ENCODE measurements around the gene VARS2. TPM values are rescaled to one million over a fixed set of nuclear protein-coding genes. Genes with fewer than 3 reads are reported as not detected.
A peak's percentile ranks its signal among the peaks of the same experiment; 100 is the strongest.

Gene VARS2
- total and polyA plus RNA-seq, 9 of the 15 experiments (the other 6 are each of a cell fraction or from before 2014, with no cell fraction given) = 1.6 to 53.6 (median 29.9) TPM

DNA sequence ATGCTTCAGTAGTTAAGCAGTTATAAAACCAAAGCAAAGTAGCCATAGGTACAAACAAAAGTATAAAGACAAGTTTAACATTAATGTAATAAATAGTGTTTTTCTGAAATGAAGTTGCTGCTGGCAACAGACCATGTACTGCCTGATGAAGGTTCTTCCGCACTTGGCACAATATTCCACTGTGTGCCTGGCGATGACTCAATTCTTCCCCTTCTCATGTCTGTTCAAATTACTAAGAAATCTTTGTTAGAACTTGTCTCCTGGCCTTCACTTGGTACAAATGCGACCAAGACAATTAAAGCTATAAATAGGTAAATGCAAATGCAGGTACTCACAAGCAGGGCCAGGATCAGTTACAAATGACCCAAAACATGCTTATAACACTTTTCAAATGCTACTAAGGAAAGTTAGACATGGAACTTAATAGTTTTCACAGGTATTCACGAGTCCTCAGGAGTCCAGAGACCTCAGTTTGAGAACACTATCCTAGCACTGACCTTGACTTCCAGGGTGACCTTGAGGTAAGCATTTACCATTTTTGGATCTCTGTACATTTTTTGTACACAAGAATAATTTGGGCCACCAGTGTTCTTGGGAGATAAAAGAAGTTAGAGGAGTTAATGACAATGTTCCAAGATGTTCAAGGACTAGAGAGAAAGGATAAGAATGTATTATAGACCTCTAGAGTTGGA, 37.9 kb upstream of the VARS2 start (continued):
- no peak for TF ChIP-seq TCFL5 (CRISPR knock-in tag; conservative IDR thresholded peaks at IDR 0.05)
- no peak for TF ChIP-seq E2F4 (CRISPR knock-in tag; IDR thresholded peaks at IDR 0.05; ENCODE audit: low read depth)
- peak; percentile 8 for TF ChIP-seq BRD9 (IDR thresholded peaks at IDR 0.05; ENCODE audit: low read depth, partially characterized antibody)
- peak; percentile 35 for TF ChIP-seq ZFX (CRISPR knock-in tag; IDR thresholded peaks at IDR 0.05)

DNA sequence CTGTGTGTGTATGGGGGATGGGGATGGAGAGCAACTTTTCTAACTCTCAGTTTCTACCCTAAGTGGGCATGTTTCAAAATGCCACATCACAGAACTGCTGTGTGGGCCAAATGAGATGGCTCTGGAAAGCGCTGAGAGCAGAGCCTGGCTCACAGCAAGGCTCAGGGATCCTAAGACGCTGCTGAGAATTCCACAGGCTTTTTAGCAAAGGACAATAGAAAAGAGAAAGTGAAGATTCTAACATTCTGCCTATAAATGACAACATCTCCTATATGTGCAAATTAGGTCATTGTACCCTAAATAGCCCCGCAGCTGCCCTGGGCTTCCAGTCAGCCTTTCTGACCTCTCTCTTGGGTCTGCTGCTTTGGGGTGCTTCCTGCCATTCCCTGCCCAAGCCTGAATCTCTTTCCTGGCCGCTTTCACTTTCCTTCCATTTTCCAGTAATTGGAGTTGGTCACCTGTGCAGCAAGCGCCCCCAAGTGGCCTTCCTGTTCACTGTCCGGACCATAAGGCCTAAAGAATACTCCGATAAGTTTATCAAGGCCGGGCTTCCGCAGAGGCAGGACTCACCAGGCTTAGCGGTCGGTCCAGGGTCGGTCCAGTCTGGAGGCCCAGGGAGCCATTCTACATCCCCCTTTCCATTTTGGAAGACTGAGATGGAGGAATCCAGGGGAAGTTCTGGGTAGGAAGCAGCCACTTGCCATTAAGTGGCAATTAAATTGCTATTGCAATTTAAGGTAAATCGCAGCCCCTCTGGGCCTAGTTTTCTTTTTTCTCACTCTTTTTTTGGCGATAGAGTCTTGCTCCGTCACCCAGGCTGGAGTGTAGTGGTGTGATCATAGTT, 36.4 kb upstream of the VARS2 start:
- FAIRE-seq (peak; percentile 84), ATAC-seq (peak; percentile 78), DNase-seq (ENCODE audit: extremely low read depth in 1 of 4, low spot score in 3 of 4) (peak; percentile 75 to 97 (median 82))
- no TSS peak for BruUV-seq (replicated peaks)
- intact Hi-C loops (cut with micrococcal nuclease) = loop anchor here (1.0 to 5.0 kb wide), 6 partner anchors 37 to 205 kb away; partner anchors contain the start of genes TUBB and VARS2
- peaks cover 64 to 70% of the 10 kb centered on the region in 2 experiments for H3K4me1 ChIP-seq (replicated peaks in 1 of 2; ENCODE audit: control insufficient read depth in 2 of 2, insufficient read depth in 2 of 2, low read length in 2 of 2)
- H3K9ac ChIP-seq (ENCODE audit: insufficient read depth in 1 of 2, low read depth in 2 of 2, low read length in 2 of 2) = peak overlapping the region; percentile 68 to 80; a peak in 3 of 4 replicates
- CTCF ChIA-PET (ENCODE audit: low intra/inter-chr PET ratio) = interaction anchor here (0.7 to 2.6 kb wide), 6 partner anchors 49 to 411 kb away, joined by 3 to 45 read pairs (median 8); partner anchors contain the start of gene IER3
- WGBS (ENCODE audit: insufficient coverage, low coverage, missing lambda C conversion rate) = 9% methylated on average over 15 of the region's 15 CpGs
- H3K27ac ChIP-seq (ENCODE audit: extremely low read depth, low read depth, low read length) = peak overlapping the region; percentile 94
- peaks cover 19% of the 10 kb centered on the region for H3K79me2 ChIP-seq (ENCODE audit: control insufficient read depth, insufficient read depth, low read length)
- H3K9me1 ChIP-seq (ENCODE audit: control insufficient read depth, insufficient read depth, low read length) = no peaks in the 10 kb centered on the region
- in situ Hi-C loops (cut with MboI) = loop anchor here (5.0 kb wide), 1 partner anchor 135 kb away; the partner anchor contains the start of genes FLOT1 and IER3
- peak overlapping the region; percentile 84 for H2AFZ ChIP-seq (ENCODE audit: low read depth, low read length)
- no peaks in the 10 kb centered on the region for H3K9me3 ChIP-seq (replicated peaks; ENCODE audit: control insufficient read depth, insufficient read depth, low read depth, low read length)
- POLR2A ChIA-PET = interaction anchor here (0.6 to 2.2 kb wide), 11 partner anchors 16 to 288 kb away, joined by 3 to 12 read pairs (median 4); partner anchors contain the start of genes GTF2H4, IER3 and VARS2
- no peaks in the 10 kb centered on the region for H4K20me1 ChIP-seq (replicated peaks; ENCODE audit: control insufficient read depth, insufficient read depth, low read length)
- H3K27me3 ChIP-seq (ENCODE audit: control insufficient read depth in 2 of 2, insufficient read depth in 2 of 2, low read length in 2 of 2) = no peaks in the 10 kb centered on the region
- peak overlapping the region; percentile 76 for H3K4me2 ChIP-seq (ENCODE audit: insufficient read depth, low read length)
- no peaks in the 10 kb centered on the region for H3K36me3 ChIP-seq (ENCODE audit: control insufficient read depth, insufficient read depth, low read length)
- H3K4me3 ChIP-seq = peak overlapping the region; percentile 2; the same call in 1 of the 2 replicates
- TF ChIP-seq ZNF224 (CRISPR knock-in tag; IDR thresholded peaks at IDR 0.05) (no peak), GABPA (tag; conservative IDR thresholded peaks at IDR 0.05; ENCODE audit: low read depth) (peak; percentile 15; the same call in 1 of the 2 replicates), CBX3 (IDR thresholded peaks at IDR 0.05; ENCODE audit: borderline replicate concordance in 1 of 2, low read length in 2 of 2) (no peak), FOXK2 (conservative IDR thresholded peaks at IDR 0.05 in 1 of 2, IDR thresholded peaks at IDR 0.05 in 1 of 2; ENCODE audit: low read depth in 2 of 2) (peak in 1 of 2 experiments; percentile 10; a peak in 3 of 4 replicates), BRD4 (IDR thresholded peaks at IDR 0.05) (peak; percentile 69; the same call in 1 of the 2 replicates), ZNF282 (CRISPR knock-in tag; IDR thresholded peaks at IDR 0.05) (no peak), ZKSCAN1 (IDR thresholded peaks at IDR 0.05; ENCODE audit: low read depth, low read length) (peak; percentile 43; the same call in 1 of the 2 replicates), KAT8 (IDR thresholded peaks at IDR 0.05; ENCODE audit: low read depth) (no peak), ZNF354B (CRISPR knock-in tag; IDR thresholded peaks at IDR 0.05) (no peak), ESRRA (IDR thresholded peaks at IDR 0.05; ENCODE audit: borderline replicate concordance, low read depth) (peak; percentile 72), TBL1XR1 (IDR thresholded peaks at IDR 0.05; ENCODE audit: low read length in 2 of 2) (peak in 1 of 2 experiments; percentile 79; a peak in 2 of 4 replicates)
- TF ChIP-seq, protein P1, sequence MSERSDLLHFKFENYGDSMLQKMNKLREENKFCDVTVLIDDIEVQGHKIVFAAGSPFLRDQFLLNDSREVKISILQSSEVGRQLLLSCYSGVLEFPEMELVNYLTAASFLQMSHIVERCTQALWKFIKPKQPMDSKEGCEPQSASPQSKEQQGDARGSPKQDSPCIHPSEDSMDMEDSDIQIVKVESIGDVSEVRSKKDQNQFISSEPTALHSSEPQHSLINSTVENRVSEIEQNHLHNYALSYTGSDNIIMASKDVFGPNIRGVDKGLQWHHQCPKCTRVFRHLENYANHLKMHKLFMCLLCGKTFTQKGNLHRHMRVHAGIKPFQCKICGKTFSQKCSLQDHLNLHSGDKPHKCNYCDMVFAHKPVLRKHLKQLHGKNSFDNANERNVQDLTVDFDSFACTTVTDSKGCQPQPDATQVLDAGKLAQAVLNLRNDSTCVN (CRISPR knock-in tag; IDR thresholded peaks at IDR 0.05) = no peak

Measured in K562 (cell line).